Erythroblast (primary cell): ENCODE results near the gene CECR2.

Source experiments
- DNase-seq, 2 experiments: peaks; one replicate each; lab custom pipeline; 2025; lab: John Stamatoyannopoulos, UW
- GATA1 ChIP-seq: IDR thresholded peaks from 2 replicates; pipeline ENCODE4 v1.6.1; 2011; ENCODE audit warnings: low read depth, mild to moderate bottlenecking, control low read depth, low read length, moderate library complexity
- POLR2A ChIP-seq: IDR thresholded peaks from 2 replicates; pipeline ENCODE4 v1.6.1; 2011; ENCODE audit warnings: mild to moderate bottlenecking, low read length

CECR2 gene

DNA sequence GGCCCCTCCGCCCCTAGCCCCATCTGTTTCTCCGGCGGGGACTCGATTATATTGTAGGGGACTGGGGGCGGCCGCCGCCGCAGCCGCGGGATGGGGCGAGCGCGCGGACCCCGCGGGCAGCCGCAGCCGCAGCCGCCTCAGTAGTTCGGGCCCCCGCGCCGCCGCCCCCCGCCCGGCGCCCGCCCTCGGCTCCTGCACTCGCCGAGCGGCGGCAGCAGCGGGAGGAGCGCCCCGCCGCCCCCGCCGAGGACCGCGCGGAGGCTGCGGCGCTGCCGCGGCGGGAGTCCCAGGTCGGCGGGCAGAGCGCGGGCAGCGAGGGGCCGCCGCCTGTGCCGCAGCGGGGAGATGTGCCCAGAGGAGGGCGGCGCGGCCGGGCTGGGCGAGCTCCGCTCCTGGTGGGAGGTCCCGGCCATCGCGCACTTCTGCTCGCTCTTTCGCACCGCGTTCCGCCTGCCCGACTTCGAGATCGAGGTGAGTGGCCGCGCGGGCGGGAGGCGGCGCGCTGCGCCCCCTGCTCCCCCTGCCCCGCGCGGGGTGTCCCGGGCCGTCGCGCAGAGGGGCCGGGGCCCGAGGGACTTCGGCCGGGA, at the start of gene CECR2:
Gene CECR2, plus strand, starts transcription at position 22 of the 587 bp plus-strand sequence. Its CDS starts 324 bp downstream, at position 346.
- TF ChIP-seq GATA1 (no peak), POLR2A (no peak)
- DNase-seq: no peak

DNA sequence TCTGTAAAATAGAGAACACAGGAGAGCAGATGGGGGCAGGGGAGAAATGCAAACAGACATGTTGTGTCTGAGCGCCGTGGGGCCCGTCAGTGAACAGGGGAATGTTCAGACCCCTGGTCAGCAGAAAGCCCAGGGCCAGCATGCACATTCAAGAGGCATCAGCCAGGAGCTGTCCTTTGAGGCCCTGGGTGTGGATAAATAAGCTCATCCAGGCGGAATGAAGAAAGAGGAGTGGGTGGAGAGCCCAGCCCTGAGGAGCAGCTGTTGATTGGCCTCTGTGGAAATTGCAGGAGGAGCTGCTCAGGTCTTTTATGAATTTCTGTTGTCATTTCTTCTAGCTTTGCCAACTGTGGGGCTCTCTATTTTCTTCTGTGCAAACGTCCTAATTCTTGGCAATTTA, 49.7 kb upstream of the CECR2 start:
- no peak for DNase-seq
- TF ChIP-seq GATA1 (no peak), POLR2A (no peak)

DNA sequence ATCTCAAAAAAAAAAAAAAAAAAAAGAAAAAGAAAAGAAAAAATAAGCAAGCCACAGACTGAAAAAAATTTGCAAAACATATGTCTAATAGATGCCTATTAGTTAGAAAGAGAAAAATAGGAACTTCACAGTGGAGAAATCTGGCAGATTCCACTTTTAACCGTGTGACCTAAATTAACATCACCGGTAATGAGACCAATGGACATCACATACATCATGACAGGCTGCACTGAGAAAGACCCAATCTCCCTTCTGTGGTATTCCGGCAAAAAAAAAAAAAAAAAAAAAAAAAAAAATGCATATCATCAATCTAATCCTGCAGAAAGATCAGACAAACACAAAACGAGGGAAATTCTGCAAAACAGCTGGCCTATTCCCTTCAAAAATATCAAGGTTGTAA, 46.7 kb upstream of the CECR2 start:
- TF ChIP-seq GATA1: no peak
- TF ChIP-seq POLR2A: no peak
- DNase-seq: no peak

DNA sequence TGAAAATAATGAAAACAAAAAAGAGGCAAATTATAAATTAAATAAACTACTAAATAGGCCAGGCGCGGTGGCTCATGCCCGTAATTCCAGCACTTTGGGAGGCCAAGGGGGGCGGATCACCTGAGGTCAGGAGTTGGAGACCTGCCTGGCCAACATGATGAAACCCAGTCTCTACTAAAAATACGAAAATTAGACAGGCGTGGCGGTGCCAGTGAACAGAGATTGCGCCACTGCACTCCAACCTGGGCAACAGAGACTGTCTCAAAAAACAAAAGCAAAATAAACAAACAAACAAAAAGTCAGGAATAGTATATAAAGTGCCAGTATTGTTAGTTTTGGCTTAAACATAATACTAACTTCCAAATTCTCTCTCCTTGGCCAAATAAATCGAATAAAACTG, 37.6 kb upstream of the CECR2 start:
- no peak for DNase-seq
- TF ChIP-seq POLR2A (no peak), GATA1 (no peak)

DNA sequence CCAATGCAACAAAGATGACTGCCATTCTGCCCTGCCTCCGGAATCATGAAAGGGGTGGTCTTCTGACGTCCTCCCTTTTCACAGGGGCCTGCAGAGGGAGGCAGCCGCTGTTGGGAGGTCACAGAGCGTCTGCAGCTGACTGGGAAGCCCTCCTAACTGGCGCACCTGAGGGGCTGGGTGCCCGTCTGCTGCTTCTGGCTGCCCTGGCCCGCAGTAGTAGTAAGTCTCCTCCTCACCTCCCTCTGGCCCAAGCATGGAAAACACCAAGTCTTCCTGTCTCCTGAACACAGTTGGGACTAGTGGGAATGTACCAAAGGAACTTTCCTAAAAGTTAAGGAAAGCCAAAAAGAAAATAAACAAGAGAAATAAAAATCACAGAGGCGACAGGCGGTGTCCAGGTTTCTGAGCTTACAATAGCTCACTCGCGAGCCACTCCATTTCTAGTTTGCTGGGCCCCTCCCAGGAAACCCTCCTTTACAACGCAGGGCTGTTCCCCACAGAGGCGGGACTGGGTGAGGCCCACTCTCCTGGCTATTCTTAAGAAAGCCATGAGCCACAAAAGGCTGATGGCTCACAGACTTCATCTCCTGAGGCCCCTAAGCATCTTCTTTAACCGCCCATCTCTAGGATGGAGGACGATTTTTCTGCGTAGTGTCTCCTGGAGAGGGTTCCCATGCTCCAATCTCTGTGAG, 37.0 kb upstream of the CECR2 start:
- TF ChIP-seq GATA1: no peak
- no peak for TF ChIP-seq POLR2A
- no peak for DNase-seq

DNA sequence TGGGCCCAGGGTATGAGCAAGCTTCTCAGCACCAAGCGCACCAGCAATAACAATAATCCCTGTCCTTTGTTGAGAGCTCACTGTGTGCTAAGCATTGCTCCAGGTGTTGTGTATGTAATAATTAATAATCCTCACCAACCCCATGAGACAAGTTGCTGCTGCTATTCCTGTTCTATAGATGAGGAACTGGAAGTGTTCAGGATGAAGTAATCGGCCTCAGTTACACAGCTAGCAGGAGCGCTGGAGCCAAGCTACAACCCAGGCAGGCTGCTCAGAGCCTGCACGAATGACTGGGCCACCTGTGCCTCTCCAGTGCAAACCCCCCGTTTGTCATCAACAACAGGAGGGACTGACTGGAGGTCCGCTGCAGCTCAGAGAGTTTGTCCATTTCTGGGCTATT, 35.2 kb upstream of the CECR2 start:
- no peak for TF ChIP-seq GATA1
- no peak for TF ChIP-seq POLR2A
- DNase-seq: no peak

DNA sequence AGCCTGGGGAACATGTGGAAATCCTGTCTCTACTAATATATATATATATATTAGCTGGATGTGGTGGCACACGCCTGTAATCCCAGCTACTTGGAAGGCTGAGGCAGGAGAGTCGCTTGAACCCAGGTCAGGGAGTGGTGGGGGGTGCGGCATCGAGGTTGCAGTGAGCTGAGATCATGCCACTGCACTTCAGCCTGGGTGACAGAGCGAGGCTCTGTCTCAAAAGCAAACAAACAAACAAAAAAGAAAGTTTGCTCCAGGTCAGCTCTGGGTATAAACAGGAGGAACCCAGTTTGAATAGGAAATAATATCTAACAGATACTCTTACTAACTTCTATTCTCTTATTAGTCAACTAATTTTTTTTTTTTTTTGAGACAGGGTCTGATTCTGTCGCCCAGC, 34.3 kb upstream of the CECR2 start:
- TF ChIP-seq GATA1 (no peak), POLR2A (no peak)
- DNase-seq: no peak

DNA sequence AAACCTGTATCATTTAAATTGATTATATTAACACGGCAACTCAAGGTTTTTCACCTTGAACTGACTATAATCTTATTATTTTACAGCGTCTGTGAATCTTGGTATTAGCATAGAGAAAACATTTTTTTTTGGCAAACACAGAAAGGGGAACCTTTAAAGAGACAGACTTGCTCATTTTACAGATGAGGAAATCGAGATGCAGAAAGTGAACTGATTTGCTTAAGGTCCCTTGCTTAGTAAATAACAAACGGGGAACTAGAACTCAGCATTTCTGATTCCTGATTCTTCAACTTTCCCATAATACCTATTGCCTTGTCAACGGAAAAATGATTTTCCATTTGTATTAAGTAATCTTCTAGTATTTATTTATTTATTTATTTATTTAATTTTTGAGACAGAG, 33.2 kb upstream of the CECR2 start:
- no peak for DNase-seq
- TF ChIP-seq GATA1: no peak
- TF ChIP-seq POLR2A: no peak

DNA sequence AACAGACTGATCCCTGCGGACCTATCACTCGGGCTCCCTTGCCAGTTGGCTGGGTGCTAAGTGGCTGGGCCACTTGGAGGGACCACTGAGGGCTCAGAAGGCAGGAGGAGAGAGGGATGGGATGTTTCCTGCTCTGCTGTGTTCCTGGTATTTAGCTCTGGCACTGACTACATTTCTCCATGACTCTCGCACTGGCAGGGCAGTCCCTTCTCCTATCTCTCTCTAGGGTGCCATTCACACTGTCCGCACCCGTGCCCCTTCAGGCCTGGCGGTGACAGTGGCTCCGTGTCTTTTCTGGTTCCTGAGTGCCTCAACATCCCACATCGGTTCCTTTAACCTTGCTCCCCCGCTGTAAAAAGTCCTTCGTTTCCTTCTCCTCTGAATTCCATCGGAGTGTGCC, 31.6 kb upstream of the CECR2 start:
- no peak for TF ChIP-seq GATA1
- no peak for TF ChIP-seq POLR2A
- no peak for DNase-seq

- DNase-seq: no peak
- TF ChIP-seq GATA1 (no peak), POLR2A (no peak)
Observed at GRCh38 chr22:17339095-17339693, 30.1 kb upstream of the CECR2 start.

- TF ChIP-seq GATA1 (no peak), POLR2A (no peak)
- no peak for DNase-seq
Observed at GRCh38 chr22:17342361-17342760, 26.9 kb upstream of the CECR2 start.

- no peak for DNase-seq
- TF ChIP-seq GATA1: no peak
Observed at GRCh38 chr22:17343766-17344165, 25.5 kb upstream of the CECR2 start.

GRCh38 chr22:17346578-17346977, 22.7 kb upstream of the CECR2 start:
- DNase-seq: no peak

GRCh38 chr22:17347724-17348123, 21.5 kb upstream of the CECR2 start:
- TF ChIP-seq GATA1: no peak
- TF ChIP-seq POLR2A: no peak
- no peak for DNase-seq

More at GRCh38 chr22:17346578-17346977, 22.7 kb upstream of the CECR2 start:
- TF ChIP-seq POLR2A: no peak
- no peak for TF ChIP-seq GATA1

DNA sequence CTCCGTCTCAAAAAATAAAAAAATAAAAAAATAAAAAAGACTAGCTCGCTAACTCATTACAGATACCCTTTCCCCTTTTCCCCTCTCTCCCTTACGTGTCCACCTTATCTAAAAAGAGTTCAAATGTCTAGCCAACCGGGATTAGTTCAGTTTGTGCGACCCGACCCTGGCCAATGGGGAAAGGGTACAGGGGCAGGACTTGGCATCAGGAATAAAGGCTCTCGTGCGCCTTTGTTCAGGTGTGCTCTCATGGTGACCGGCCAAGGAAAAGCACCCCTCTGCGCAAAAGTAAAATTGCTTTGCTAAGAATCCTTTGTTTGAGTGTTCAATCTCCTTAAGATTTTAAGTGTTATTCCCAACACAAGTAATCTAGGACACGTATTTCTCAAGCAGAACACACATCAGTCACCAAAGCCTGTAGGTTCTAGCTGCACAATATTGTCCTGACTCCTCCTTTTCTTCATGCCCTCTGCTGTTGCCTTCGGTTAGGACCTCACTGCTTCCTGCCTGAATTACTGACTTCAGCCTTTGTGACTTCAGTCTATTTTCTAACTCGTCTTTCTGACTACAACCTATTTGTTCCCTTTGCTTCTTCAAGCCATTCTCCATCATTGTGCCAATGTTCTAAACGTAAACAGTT, 20.7 kb upstream of the CECR2 start:
- no peak for DNase-seq
- TF ChIP-seq POLR2A: no peak
- TF ChIP-seq GATA1: no peak
